MCF 10A (cell line): ENCODE data around the gene PSMD7. TPM values are rescaled to one million over a fixed set of nuclear protein-coding genes. Genes with fewer than 3 reads are reported as not detected.

Experiments
- BruUV-seq: library from RNA; stranded (reverse); fragments of 400-500 nt; replicated peaks from 2 replicates; lab custom pipeline; 2021; lab: Mats Ljungman, UMichigan
- CTCF ChIA-PET: fragments of 300-600 bp; sonication (Branson Sonifier 250); formaldehyde crosslinking; extraction: SDS; loops from one replicate; lab custom pipeline; 2021; ENCODE audit warnings: antibody characterized with exemption, inconsistent platforms; lab: Yijun Ruan, JAX
- POLR2A ChIA-PET: fragments of 300-600, 350-650 bp; sonication (Branson Sonifier 250); formaldehyde crosslinking; extraction: SDS; loops from one replicate; lab custom pipeline; 2020; ENCODE audit warnings: antibody characterized with exemption, inconsistent platforms; lab: Yijun Ruan, JAX
- DNase-seq: peaks from one replicate; pipeline ENCODE4 v3.0.0-alpha.2; 2018; ENCODE audit not compliant: unreplicated experiment
- H3K27ac Mint-ChIP-seq: one replicate; pipeline ENCODE4 v1.8.0; 2022; ENCODE audit warnings: mild to moderate bottlenecking, low read depth, mixed read lengths; ENCODE audit not compliant: unreplicated experiment
- H3K27me3 Mint-ChIP-seq: one replicate; pipeline ENCODE4 v1.8.0; 2022; ENCODE audit warnings: mixed read lengths; ENCODE audit not compliant: insufficient read depth, unreplicated experiment
- H3K36me3 Mint-ChIP-seq: one replicate; pipeline ENCODE4 v1.8.0; 2022; ENCODE audit warnings: mild to moderate bottlenecking, moderate library complexity, mixed read lengths; ENCODE audit not compliant: insufficient read depth, unreplicated experiment
- H3K4me1 Mint-ChIP-seq: one replicate; pipeline ENCODE4 v1.8.0; 2022; ENCODE audit warnings: mixed read lengths; ENCODE audit not compliant: insufficient read depth, unreplicated experiment
- H3K4me3 Mint-ChIP-seq: one replicate; pipeline ENCODE4 v1.8.0; 2022; ENCODE audit warnings: mild to moderate bottlenecking, moderate library complexity, mixed read lengths; ENCODE audit not compliant: unreplicated experiment
- H3K9me3 Mint-ChIP-seq: one replicate; pipeline ENCODE4 v1.8.0; 2022; ENCODE audit warnings: mixed read lengths; ENCODE audit not compliant: unreplicated experiment
- intact Hi-C: fragments of 100-400 bp; cut with micrococcal nuclease; formaldehyde crosslinking; loops from 2 replicates; pipeline ENCODE4 v1.14.1; 2022
- total RNA-seq: library from RNA; stranded (reverse); gene quantifications from 2 replicates; pipeline ENCODE4 v1.2.3, GENCODE V29; 2022
- TF ChIP-seq, protein P1 (sequence below): fragments of 200-600 bp; IDR thresholded peaks from one replicate; pipeline ENCODE4 v1.8.0; 2022; ENCODE audit warnings: antibody characterized with exemption, mild to moderate bottlenecking; ENCODE audit not compliant: unreplicated experiment

The PSMD7 gene
- total RNA-seq, 1 experiment from 2014 or later, result 141 TPM

DNA sequence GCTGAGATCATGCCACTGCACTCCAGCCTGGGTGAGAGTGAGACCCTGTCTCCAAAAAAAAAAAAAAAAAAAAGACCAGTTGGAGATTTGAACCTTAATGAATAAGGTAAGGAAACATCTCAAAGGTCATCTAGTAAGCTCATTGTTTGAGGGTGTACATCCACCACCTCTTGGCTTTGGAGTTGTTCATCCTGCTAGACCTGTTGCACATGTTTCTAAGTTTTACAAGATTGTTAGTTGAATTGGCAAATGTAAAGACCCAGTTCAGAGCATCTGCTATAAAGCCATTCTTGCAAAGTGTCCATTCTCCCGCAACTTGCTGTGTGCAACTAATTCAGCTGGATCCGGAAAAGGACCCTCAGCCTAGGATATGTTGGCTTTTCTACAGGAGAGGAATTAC lies 1.5 kb downstream of the PSMD7 start:
- no TSS peak for BruUV-seq
- POLR2A ChIA-PET, result interaction anchor here (0.7 to 3.1 kb wide), 7 partner anchors 7 to 1212 kb away, joined by 3 to 20 read pairs (median 6); partner anchors contain the start of gene GLG1
- peaks cover 49% of the 10 kb centered on the region for H3K36me3 Mint-ChIP-seq

DNA sequence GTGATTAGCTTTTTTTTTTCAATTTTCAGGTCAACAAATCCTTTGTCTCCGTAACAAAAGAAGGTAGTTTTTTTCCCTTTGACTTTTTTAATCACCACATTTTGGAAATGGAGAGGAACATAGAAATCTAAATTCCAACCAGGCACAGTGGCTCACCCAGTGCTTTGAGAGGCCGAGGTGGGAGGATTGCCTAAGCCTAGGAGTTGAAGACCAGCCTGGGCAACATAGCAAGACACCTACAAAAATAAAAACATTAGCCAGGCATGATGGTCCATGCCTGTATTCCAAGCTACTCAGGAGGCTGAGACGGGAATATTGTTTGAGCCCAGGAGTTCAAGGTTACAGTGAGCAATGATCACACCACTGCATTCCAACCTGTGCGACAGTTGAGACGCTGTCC lies 5.7 kb downstream of the PSMD7 start:
- Mint-ChIP-seq H3K27ac (no peak overlapping the region), H3K4me1 (no peaks in the 10 kb centered on the region), H3K27me3 (no peaks in the 10 kb centered on the region), H3K36me3 (peaks cover 88% of the 10 kb centered on the region), H3K4me3 (no peak overlapping the region), H3K9me3 (no peaks in the 10 kb centered on the region)
- BruUV-seq, result no TSS peak
- TF ChIP-seq, protein P1, sequence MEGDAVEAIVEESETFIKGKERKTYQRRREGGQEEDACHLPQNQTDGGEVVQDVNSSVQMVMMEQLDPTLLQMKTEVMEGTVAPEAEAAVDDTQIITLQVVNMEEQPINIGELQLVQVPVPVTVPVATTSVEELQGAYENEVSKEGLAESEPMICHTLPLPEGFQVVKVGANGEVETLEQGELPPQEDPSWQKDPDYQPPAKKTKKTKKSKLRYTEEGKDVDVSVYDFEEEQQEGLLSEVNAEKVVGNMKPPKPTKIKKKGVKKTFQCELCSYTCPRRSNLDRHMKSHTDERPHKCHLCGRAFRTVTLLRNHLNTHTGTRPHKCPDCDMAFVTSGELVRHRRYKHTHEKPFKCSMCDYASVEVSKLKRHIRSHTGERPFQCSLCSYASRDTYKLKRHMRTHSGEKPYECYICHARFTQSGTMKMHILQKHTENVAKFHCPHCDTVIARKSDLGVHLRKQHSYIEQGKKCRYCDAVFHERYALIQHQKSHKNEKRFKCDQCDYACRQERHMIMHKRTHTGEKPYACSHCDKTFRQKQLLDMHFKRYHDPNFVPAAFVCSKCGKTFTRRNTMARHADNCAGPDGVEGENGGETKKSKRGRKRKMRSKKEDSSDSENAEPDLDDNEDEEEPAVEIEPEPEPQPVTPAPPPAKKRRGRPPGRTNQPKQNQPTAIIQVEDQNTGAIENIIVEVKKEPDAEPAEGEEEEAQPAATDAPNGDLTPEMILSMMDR, result no peak
- intact Hi-C loops, result loop anchor here (10.0 kb wide), 1 partner anchor 562 kb away; no protein-coding TSS in a partner anchor
- POLR2A ChIA-PET, result interaction anchor here (1.5 kb wide), 1 partner anchor 11 kb away, joined by 5 read pairs; no protein-coding TSS in a partner anchor
- no peak for DNase-seq
- CTCF ChIA-PET, result interaction anchor here (2.8 kb wide), 1 partner anchor 11 kb away, joined by 14 read pairs; no protein-coding TSS in a partner anchor

More for the DNA sequence above, 1.5 kb downstream of the PSMD7 start:
- CTCF ChIA-PET, result interaction anchor here (0.9 to 1.8 kb wide), 3 partner anchors 11 to 325 kb away, joined by 3 to 26 read pairs (median 4); no protein-coding TSS in a partner anchor
- Mint-ChIP-seq H3K9me3 (no peaks in the 10 kb centered on the region), H3K4me1 (no peaks in the 10 kb centered on the region), H3K27ac (peak overlapping the region; percentile 98), H3K4me3 (peak overlapping the region; percentile 84), H3K27me3 (no peaks in the 10 kb centered on the region)
- DNase-seq, result no peak
- intact Hi-C loops, result no loop called here
- TF ChIP-seq, protein P1, result no peak

DNA sequence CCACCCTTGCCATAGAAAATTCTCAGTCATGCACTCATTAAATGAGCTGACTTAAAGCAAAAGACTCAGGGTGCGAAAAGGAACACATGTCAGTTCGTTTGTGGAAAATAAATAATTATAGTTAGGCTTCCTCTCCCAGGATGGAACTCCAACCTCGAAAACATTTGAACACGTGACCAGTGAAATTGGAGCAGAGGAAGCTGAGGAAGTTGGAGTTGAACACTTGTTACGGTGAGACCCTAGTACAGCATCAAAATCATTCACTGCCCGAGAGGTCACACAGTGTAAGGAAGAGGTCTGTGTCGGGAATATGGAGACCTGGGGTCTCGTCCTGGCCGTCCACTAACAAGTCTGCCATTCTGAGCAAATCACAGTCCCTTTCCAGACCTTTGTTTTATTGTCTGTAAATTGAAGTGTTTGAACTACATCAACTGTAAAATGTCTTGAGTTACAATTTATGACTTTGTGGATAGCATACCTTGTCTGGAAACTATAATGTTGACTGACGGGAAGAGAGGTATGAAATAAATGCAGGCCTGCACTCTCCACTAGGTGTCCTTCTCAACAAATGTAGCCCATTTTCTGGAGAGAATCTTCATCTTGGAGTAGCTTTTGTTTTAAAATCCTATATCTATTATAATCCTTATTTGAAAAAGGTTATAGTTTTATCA lies 7.7 kb downstream of the PSMD7 start:
- Mint-ChIP-seq H3K4me1 (no peaks in the 10 kb centered on the region), H3K4me3 (no peak overlapping the region), H3K9me3 (no peaks in the 10 kb centered on the region), H3K27ac (no peak overlapping the region), H3K36me3 (peaks cover 77% of the 10 kb centered on the region), H3K27me3 (no peaks in the 10 kb centered on the region)
- CTCF ChIA-PET, result interaction anchor here (0.6 to 2.8 kb wide), 9 partner anchors 9 to 1271 kb away, joined by 3 to 14 read pairs (median 3); no protein-coding TSS in a partner anchor
- BruUV-seq, result no TSS peak
- TF ChIP-seq, protein P1, result peak; percentile 37
- intact Hi-C loops, result loop anchor here (10.0 kb wide), 1 partner anchor 561 kb away; no protein-coding TSS in a partner anchor
- DNase-seq, result no peak
- POLR2A ChIA-PET, result interaction anchor here (0.6 to 2.3 kb wide), 4 partner anchors 8 to 144 kb away, joined by 3 to 19 read pairs (median 6); partner anchors contain the start of gene PSMD7

DNA sequence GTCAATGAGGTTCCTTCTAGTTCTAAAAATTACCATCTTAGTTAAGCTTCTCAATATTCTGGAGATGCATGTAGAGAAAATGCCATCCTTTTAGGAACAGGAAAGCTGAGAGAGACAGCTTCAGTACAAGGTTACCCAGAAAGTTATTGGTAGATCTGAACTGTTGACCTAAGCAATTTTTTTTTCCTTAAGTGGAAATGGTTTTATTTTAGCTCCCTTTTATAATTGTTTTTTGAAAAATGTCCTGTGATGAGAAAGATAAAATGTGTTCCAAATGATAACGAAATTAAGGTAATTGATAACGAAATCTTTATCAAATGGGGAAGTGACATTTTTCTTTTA lies 8.2 kb downstream of the PSMD7 start:
- intact Hi-C loops, result loop anchor here (10.0 kb wide), 1 partner anchor 560 kb away; no protein-coding TSS in a partner anchor
- no TSS peak for BruUV-seq
- Mint-ChIP-seq H3K27me3 (no peaks in the 10 kb centered on the region), H3K4me3 (no peak overlapping the region), H3K9me3 (no peaks in the 10 kb centered on the region), H3K36me3 (peaks cover 77% of the 10 kb centered on the region), H3K27ac (no peak overlapping the region), H3K4me1 (no peaks in the 10 kb centered on the region)
- ChIA-PET CTCF (interaction anchor here (0.7 to 2.8 kb wide), 10 partner anchors 8 to 1253 kb away, joined by 3 to 14 read pairs (median 4); no protein-coding TSS in a partner anchor), POLR2A (interaction anchor here (0.6 to 2.3 kb wide), 4 partner anchors 8 to 144 kb away, joined by 3 to 19 read pairs (median 6); partner anchors contain the start of gene PSMD7)
- DNase-seq, result no peak
- TF ChIP-seq, protein P1, result no peak
